ENCODE data around the gene UXS1. TPM values are rescaled to one million over a fixed set of nuclear protein-coding genes. Genes with fewer than 3 reads are reported as not detected.

UXS1 gene
- total and polyA plus RNA-seq, 9 of the 15 experiments (the other 6 are each of a cell fraction or from before 2014, with no cell fraction given): 5.8 to 25.8 (median 15.0) TPM

- H3K27me3 ChIP-seq (ENCODE audit: control insufficient read depth in 2 of 2, insufficient read depth in 2 of 2, low read length in 2 of 2): peaks cover 21 to 28% of the 10 kb centered on the region in 2 experiments
- H3K9ac ChIP-seq (ENCODE audit: insufficient read depth in 1 of 2, low read depth in 2 of 2, low read length in 2 of 2): no peak overlapping the region
- intact Hi-C loops (cut with micrococcal nuclease) (no loop called here), in situ Hi-C loops (cut with MboI) (no loop called here)
- no TSS peak for BruUV-seq (replicated peaks)
- no peak for TF ChIP-seq ILK (tag; IDR thresholded peaks at IDR 0.05; ENCODE audit: borderline replicate concordance, low read depth)
- no peaks in the 10 kb centered on the region for H3K36me3 ChIP-seq (ENCODE audit: control insufficient read depth, insufficient read depth, low read length)
- H2AFZ ChIP-seq (ENCODE audit: low read depth, low read length): no peak overlapping the region
- H3K9me1 ChIP-seq (ENCODE audit: control insufficient read depth, insufficient read depth, low read length): no peaks in the 10 kb centered on the region
- H4K20me1 ChIP-seq (replicated peaks; ENCODE audit: control insufficient read depth, insufficient read depth, low read length): no peaks in the 10 kb centered on the region
- FAIRE-seq: no peak
- no peak overlapping the region for H3K27ac ChIP-seq (ENCODE audit: extremely low read depth, low read depth, low read length)
- H3K9me3 ChIP-seq (replicated peaks; ENCODE audit: control insufficient read depth, insufficient read depth, low read depth, low read length): no peaks in the 10 kb centered on the region
- ATAC-seq: no peak
- no peaks in the 10 kb centered on the region for H3K79me2 ChIP-seq (ENCODE audit: control insufficient read depth, insufficient read depth, low read length)
- CTCF ChIA-PET (ENCODE audit: low intra/inter-chr PET ratio): no interaction called here
- 0% methylated on average over 5 of the region's 5 CpGs for WGBS (ENCODE audit: insufficient coverage, low coverage, missing lambda C conversion rate)
- POLR2A ChIA-PET: no interaction called here
- H3K4me2 ChIP-seq (ENCODE audit: insufficient read depth, low read length): no peak overlapping the region
- H3K4me1 ChIP-seq (replicated peaks in 1 of 2; ENCODE audit: control insufficient read depth in 2 of 2, insufficient read depth in 2 of 2, low read length in 2 of 2): no peaks in the 10 kb centered on the region
- H3K4me3 ChIP-seq: no peak overlapping the region
- no peak for DNase-seq (ENCODE audit: extremely low read depth in 1 of 4, low spot score in 3 of 4)
Observed at GRCh38 chr2:106078096-106078495, 116.0 kb downstream of the UXS1 start.

- ChIA-PET POLR2A (no interaction called here), CTCF (ENCODE audit: low intra/inter-chr PET ratio) (no interaction called here)
- whole genome bisulfite sequencing (ENCODE audit: insufficient coverage, low coverage, missing lambda C conversion rate): 0% methylated on average over 1 of the region's 1 CpG
- no peaks in the 10 kb centered on the region for H3K4me1 ChIP-seq (replicated peaks in 1 of 2; ENCODE audit: control insufficient read depth in 2 of 2, insufficient read depth in 2 of 2, low read length in 2 of 2)
- no peaks in the 10 kb centered on the region for H3K36me3 ChIP-seq (ENCODE audit: control insufficient read depth, insufficient read depth, low read length)
- H3K27me3 ChIP-seq (ENCODE audit: control insufficient read depth in 2 of 2, insufficient read depth in 2 of 2, low read length in 2 of 2): peaks cover 26 to 35% of the 10 kb centered on the region in 2 experiments
- DNase-seq (ENCODE audit: extremely low read depth in 1 of 4, low spot score in 3 of 4) (no peak), ATAC-seq (no peak), FAIRE-seq (no peak)
- BruUV-seq (replicated peaks): no TSS peak
- TF ChIP-seq ZNF740 (CRISPR knock-in tag; IDR thresholded peaks at IDR 0.05) (no peak), ZNF740 (tag; IDR thresholded peaks at IDR 0.05) (no peak), ZNF717 (CRISPR knock-in tag; IDR thresholded peaks at IDR 0.05) (no peak), UBTF (IDR thresholded peaks at IDR 0.05; ENCODE audit: borderline replicate concordance in 1 of 2, low read depth in 2 of 2, low read length in 2 of 2) (no peak), STAT5A (IDR thresholded peaks at IDR 0.05; ENCODE audit: borderline replicate concordance, low read length) (no peak), MLLT1 (IDR thresholded peaks at IDR 0.05) (no peak), TAF1 (IDR thresholded peaks at IDR 0.05; ENCODE audit: control insufficient read depth, extremely low read depth, insufficient read depth, low read length, severe bottlenecking) (no peak), ZNF431 (CRISPR knock-in tag; IDR thresholded peaks at IDR 0.05) (no peak)
- no peaks in the 10 kb centered on the region for H3K79me2 ChIP-seq (ENCODE audit: control insufficient read depth, insufficient read depth, low read length)
- no peaks in the 10 kb centered on the region for H3K9me1 ChIP-seq (ENCODE audit: control insufficient read depth, insufficient read depth, low read length)
- H2AFZ ChIP-seq (ENCODE audit: low read depth, low read length): no peak overlapping the region
- H3K4me3 ChIP-seq: no peak overlapping the region
- no peak overlapping the region for H3K27ac ChIP-seq (ENCODE audit: extremely low read depth, low read depth, low read length)
- intact Hi-C loops (cut with micrococcal nuclease): no loop called here
- H3K9ac ChIP-seq (ENCODE audit: insufficient read depth in 1 of 2, low read depth in 2 of 2, low read length in 2 of 2): no peak overlapping the region
- no peak overlapping the region for H3K4me2 ChIP-seq (ENCODE audit: insufficient read depth, low read length)
- in situ Hi-C loops (cut with MboI): no loop called here
- H3K9me3 ChIP-seq (replicated peaks; ENCODE audit: control insufficient read depth, insufficient read depth, low read depth, low read length): no peaks in the 10 kb centered on the region
- H4K20me1 ChIP-seq (replicated peaks; ENCODE audit: control insufficient read depth, insufficient read depth, low read length): no peaks in the 10 kb centered on the region
Observed at GRCh38 chr2:106076941-106077340, 117.2 kb downstream of the UXS1 start.

Data from K562 (cell line).